ENCODE measurements around the gene CSTB.

CSTB gene

GRCh38 chr21:43790010-43790524, 14.0 kb upstream of the CSTB start:
- Histone ChIP-seq H3K4me1 (ENCODE audit: control insufficient read depth in 1 of 2, insufficient read depth in 2 of 2, low read length in 2 of 2) (peaks cover 7 to 8% of the 10 kb centered on the region in 2 experiments), H3K79me2 (ENCODE audit: control insufficient read depth, insufficient read depth, low read length, poor library complexity) (peaks cover 7% of the 10 kb centered on the region), H2AFZ (ENCODE audit: insufficient read depth, low read length, poor library complexity) (peak overlapping the region; percentile 65), H4K12ac (ENCODE audit: low read depth, low read length) (peak overlapping the region; percentile 73), H2BK12ac (ENCODE audit: low read length) (no peak overlapping the region), H3K79me1 (ENCODE audit: low read length) (peaks cover 5% of the 10 kb centered on the region), H3K14ac (ENCODE audit: low read length) (peak overlapping the region; percentile 93), H3K4ac (ENCODE audit: low read depth, low read length) (peak overlapping the region; percentile 92), H2BK120ac (ENCODE audit: insufficient read depth, low read length, poor library complexity) (no peak overlapping the region), H3K9me3 (ENCODE audit: insufficient read depth, low read depth, low read length) (peaks cover 10% of the 10 kb centered on the region), H3K4me3 (ENCODE audit: low read depth, low read length) (peak overlapping the region; percentile 97), H3K36me3 (ENCODE audit: control insufficient read depth in 1 of 2, insufficient read depth in 2 of 2, low read length in 2 of 2) (peaks cover 37 to 39% of the 10 kb centered on the region in 2 experiments), H2BK5ac (ENCODE audit: low read depth, low read length, poor library complexity) (no peak overlapping the region), H3K18ac (ENCODE audit: low read length) (peak overlapping the region; percentile 93), H3K9ac (ENCODE audit: low read length) (peak overlapping the region; percentile 95), H4K91ac (ENCODE audit: low read depth, low read length) (peak overlapping the region; percentile 50), H3K23ac (ENCODE audit: low read length) (no peak overlapping the region), H3K4me2 (ENCODE audit: low read length) (peak overlapping the region; percentile 82), H3K27me3 (ENCODE audit: insufficient read depth, low read length) (no peaks in the 10 kb centered on the region), H3K27ac (ENCODE audit: low read depth, low read length) (no peak overlapping the region), H4K8ac (ENCODE audit: low read depth, low read length) (peak overlapping the region; percentile 94), H2AK5ac (ENCODE audit: low read length) (peak overlapping the region; percentile 51)
- DNase-seq: no peak
- WGBS (ENCODE audit: extremely low coverage, insufficient coverage, insufficient read length): no CpG with 5 or more reads among the region's 13 CpGs

- peaks cover 7 to 8% of the 10 kb centered on the region in 2 experiments for H3K4me1 ChIP-seq (ENCODE audit: control insufficient read depth in 1 of 2, insufficient read depth in 2 of 2, low read length in 2 of 2)
- H3K79me2 ChIP-seq (ENCODE audit: control insufficient read depth, insufficient read depth, low read length, poor library complexity): peaks cover 7% of the 10 kb centered on the region
- H4K8ac ChIP-seq (ENCODE audit: low read depth, low read length): peak within 1 kb of the TSS; percentile 95
- H3K9ac ChIP-seq (ENCODE audit: low read length): peak within 1 kb of the TSS; percentile 95
- H2BK12ac ChIP-seq (ENCODE audit: low read length): no peak within 1 kb of the TSS
- peak within 1 kb of the TSS; percentile 51 for H2AK5ac ChIP-seq (ENCODE audit: low read length)
- peak; percentile 84 to 97 for DNase-seq
- H3K14ac ChIP-seq (ENCODE audit: low read length): peak within 1 kb of the TSS; percentile 93
- peaks cover 10% of the 10 kb centered on the region for H3K9me3 ChIP-seq (ENCODE audit: insufficient read depth, low read depth, low read length)
- peak within 1 kb of the TSS; percentile 85 for H4K91ac ChIP-seq (ENCODE audit: low read depth, low read length)
- H3K4me3 ChIP-seq (ENCODE audit: low read depth, low read length): peak within 1 kb of the TSS; percentile 97
- H3K27ac ChIP-seq (ENCODE audit: low read depth, low read length): peak within 1 kb of the TSS; percentile 75
- peak within 1 kb of the TSS; percentile 83 for H2BK5ac ChIP-seq (ENCODE audit: low read depth, low read length, poor library complexity)
- WGBS (ENCODE audit: extremely low coverage, insufficient coverage, insufficient read length): no CpG with 5 or more reads among the region's 83 CpGs
- peaks cover 31 to 33% of the 10 kb centered on the region in 2 experiments for H3K36me3 ChIP-seq (ENCODE audit: control insufficient read depth in 1 of 2, insufficient read depth in 2 of 2, low read length in 2 of 2)
- H3K79me1 ChIP-seq (ENCODE audit: low read length): peaks cover 5% of the 10 kb centered on the region
- H3K18ac ChIP-seq (ENCODE audit: low read length): peak within 1 kb of the TSS; percentile 93
- H3K4ac ChIP-seq (ENCODE audit: low read depth, low read length): peak within 1 kb of the TSS; percentile 92
- H3K4me2 ChIP-seq (ENCODE audit: low read length): peak within 1 kb of the TSS; percentile 82
- H3K27me3 ChIP-seq (ENCODE audit: insufficient read depth, low read length): no peaks in the 10 kb centered on the region
- H3K23ac ChIP-seq (ENCODE audit: low read length): no peak within 1 kb of the TSS
- H2BK120ac ChIP-seq (ENCODE audit: insufficient read depth, low read length, poor library complexity): peak within 1 kb of the TSS; percentile 65
- H2AFZ ChIP-seq (ENCODE audit: insufficient read depth, low read length, poor library complexity): peak within 1 kb of the TSS; percentile 65
- H4K12ac ChIP-seq (ENCODE audit: low read depth, low read length): peak within 1 kb of the TSS; percentile 96
These were observed 13.3 kb upstream of the CSTB start, which contains the start of gene RRP1 for GRCh38 chr21:43789276-43790009. RRP1 (plus strand) TSS chr21:43789577; CDS start chr21:43789630, 53 bp downstream.

- peaks cover 7 to 9% of the 10 kb centered on the region in 2 experiments for H3K36me3 ChIP-seq (ENCODE audit: control insufficient read depth in 1 of 2, insufficient read depth in 2 of 2, low read length in 2 of 2)
- H3K27ac ChIP-seq (ENCODE audit: low read depth, low read length): no peak overlapping the region
- no peak overlapping the region for H3K14ac ChIP-seq (ENCODE audit: low read length)
- H3K79me2 ChIP-seq (ENCODE audit: control insufficient read depth, insufficient read depth, low read length, poor library complexity): peaks cover 7% of the 10 kb centered on the region
- H3K4me3 ChIP-seq (ENCODE audit: low read depth, low read length): peak overlapping the region; percentile 60
- no peak overlapping the region for H4K12ac ChIP-seq (ENCODE audit: low read depth, low read length)
- no peak overlapping the region for H3K4me2 ChIP-seq (ENCODE audit: low read length)
- peaks cover 5% of the 10 kb centered on the region for H3K79me1 ChIP-seq (ENCODE audit: low read length)
- no peak overlapping the region for H2BK120ac ChIP-seq (ENCODE audit: insufficient read depth, low read length, poor library complexity)
- H2AK5ac ChIP-seq (ENCODE audit: low read length): no peak overlapping the region
- H2BK5ac ChIP-seq (ENCODE audit: low read depth, low read length, poor library complexity): no peak overlapping the region
- H2BK12ac ChIP-seq (ENCODE audit: low read length): no peak overlapping the region
- no peak overlapping the region for H3K18ac ChIP-seq (ENCODE audit: low read length)
- H2AFZ ChIP-seq (ENCODE audit: insufficient read depth, low read length, poor library complexity): no peak overlapping the region
- H3K4me1 ChIP-seq (ENCODE audit: control insufficient read depth in 1 of 2, insufficient read depth in 2 of 2, low read length in 2 of 2): peaks cover 7 to 8% of the 10 kb centered on the region in 2 experiments
- no peaks in the 10 kb centered on the region for H3K27me3 ChIP-seq (ENCODE audit: insufficient read depth, low read length)
- peak overlapping the region; percentile 0 for H3K23ac ChIP-seq (ENCODE audit: low read length)
- DNase-seq: no peak
- peaks cover 10% of the 10 kb centered on the region for H3K9me3 ChIP-seq (ENCODE audit: insufficient read depth, low read depth, low read length)
- no peak overlapping the region for H4K91ac ChIP-seq (ENCODE audit: low read depth, low read length)
- H3K9ac ChIP-seq (ENCODE audit: low read length): no peak overlapping the region
- no peak overlapping the region for H4K8ac ChIP-seq (ENCODE audit: low read depth, low read length)
- H3K4ac ChIP-seq (ENCODE audit: low read depth, low read length): no peak overlapping the region
- no CpG with 5 or more reads among the region's 38 CpGs for WGBS (ENCODE audit: extremely low coverage, insufficient coverage, insufficient read length)
These were observed 10.8 kb upstream of the CSTB start for GRCh38 chr21:43786807-43787440.

GRCh38 chr21:43786300-43786806, 10.2 kb upstream of the CSTB start:
- H2AK5ac ChIP-seq (ENCODE audit: low read length): no peak overlapping the region
- H3K9me3 ChIP-seq (ENCODE audit: insufficient read depth, low read depth, low read length): peaks cover 10% of the 10 kb centered on the region
- H4K12ac ChIP-seq (ENCODE audit: low read depth, low read length): no peak overlapping the region
- H3K79me2 ChIP-seq (ENCODE audit: control insufficient read depth, insufficient read depth, low read length, poor library complexity): peaks cover 7% of the 10 kb centered on the region
- H3K14ac ChIP-seq (ENCODE audit: low read length): no peak overlapping the region
- H3K4ac ChIP-seq (ENCODE audit: low read depth, low read length): no peak overlapping the region
- no peak overlapping the region for H3K18ac ChIP-seq (ENCODE audit: low read length)
- H3K79me1 ChIP-seq (ENCODE audit: low read length): peaks cover 5% of the 10 kb centered on the region
- H3K4me2 ChIP-seq (ENCODE audit: low read length): no peak overlapping the region
- peaks cover 4% of the 10 kb centered on the region in 2 experiments for H3K36me3 ChIP-seq (ENCODE audit: control insufficient read depth in 1 of 2, insufficient read depth in 2 of 2, low read length in 2 of 2)
- H2BK5ac ChIP-seq (ENCODE audit: low read depth, low read length, poor library complexity): no peak overlapping the region
- no peak overlapping the region for H2BK12ac ChIP-seq (ENCODE audit: low read length)
- no peak overlapping the region for H2AFZ ChIP-seq (ENCODE audit: insufficient read depth, low read length, poor library complexity)
- no peak overlapping the region for H3K27ac ChIP-seq (ENCODE audit: low read depth, low read length)
- no peak overlapping the region for H3K23ac ChIP-seq (ENCODE audit: low read length)
- peaks cover 7 to 8% of the 10 kb centered on the region in 2 experiments for H3K4me1 ChIP-seq (ENCODE audit: control insufficient read depth in 1 of 2, insufficient read depth in 2 of 2, low read length in 2 of 2)
- peak overlapping the region; percentile 60 for H3K4me3 ChIP-seq (ENCODE audit: low read depth, low read length)
- no CpG with 5 or more reads among the region's 18 CpGs for WGBS (ENCODE audit: extremely low coverage, insufficient coverage, insufficient read length)
- DNase-seq: no peak
- H3K9ac ChIP-seq (ENCODE audit: low read length): no peak overlapping the region
- no peak overlapping the region for H4K91ac ChIP-seq (ENCODE audit: low read depth, low read length)
- no peak overlapping the region for H2BK120ac ChIP-seq (ENCODE audit: insufficient read depth, low read length, poor library complexity)
- H3K27me3 ChIP-seq (ENCODE audit: insufficient read depth, low read length): no peaks in the 10 kb centered on the region
- no peak overlapping the region for H4K8ac ChIP-seq (ENCODE audit: low read depth, low read length)

Data from trophoblast cell (in vitro differentiated cells and primary cell).